H1 (cell line): Measurements from ENCODE around the gene ZNF69. TPM values are rescaled to one million over a fixed set of nuclear protein-coding genes. Genes with fewer than 3 reads are reported as not detected.

ENCODE experiments used
- CTCF ChIA-PET: fragments of 300-600 bp; sonication (Branson Sonifier 250); formaldehyde crosslinking; loops from one replicate; lab custom pipeline; 2021; ENCODE audit not compliant: partially characterized antibody; lab: Charles Lee
- POLR2A ChIA-PET: fragments of 300-600 bp; sonication (Branson Sonifier 250); formaldehyde crosslinking; loops from one replicate; lab custom pipeline; 2021; ENCODE audit warnings: inconsistent platforms; ENCODE audit not compliant: partially characterized antibody; lab: Charles Lee
- DNase-seq, 2 experiments: peaks; one replicate each; pipeline versions ENCODE4 v3.0.0 to v3.0.0-alpha.2; 2010 to 2022; ENCODE audit warnings: low spot score in 2 of 2, low read depth in 1 of 2, mixed read lengths in 1 of 2
- FAIRE-seq: peaks from 2 replicates; lab custom pipeline; 2011; peaks lifted over from hg19 to GRCh38; lab: Jason Lieb, UNC
- H2AFZ ChIP-seq: 2 replicates; pipeline ENCODE4 v1.8.1; 2012; ENCODE audit warnings: low read length, inconsistent platforms
- H2AK5ac ChIP-seq: 2 replicates; pipeline ENCODE4 v1.6.1; 2013; ENCODE audit warnings: low read depth, low read length
- H2BK120ac ChIP-seq: replicated peaks from 2 replicates; pipeline ENCODE3; 2013; ENCODE audit warnings: low read depth, low read length, inconsistent platforms
- H2BK12ac ChIP-seq: 2 replicates; pipeline ENCODE4 v1.6.1; 2013; ENCODE audit warnings: low read depth, low read length
- H2BK15ac ChIP-seq: 2 replicates; pipeline ENCODE4 v1.6.1; 2013; ENCODE audit warnings: low read length
- H2BK20ac ChIP-seq: 2 replicates; pipeline ENCODE4 v1.6.1; 2013; ENCODE audit warnings: low read length
- H2BK5ac ChIP-seq: 2 replicates; pipeline ENCODE4 v1.6.1; 2013; ENCODE audit warnings: low read depth, low read length
- H3K14ac ChIP-seq: 2 replicates; pipeline ENCODE4 v1.6.1; 2013; ENCODE audit warnings: inconsistent platforms; ENCODE audit not compliant: insufficient read length
- H3K18ac ChIP-seq: 2 replicates; pipeline ENCODE4 v1.6.1; 2013; ENCODE audit warnings: low read length; ENCODE audit errors: extremely low read depth
- H3K23ac ChIP-seq: 2 replicates; pipeline ENCODE4 v1.6.1; 2013; ENCODE audit warnings: inconsistent platforms; ENCODE audit not compliant: insufficient read length
- H3K23me2 ChIP-seq: 2 replicates; pipeline ENCODE4 v1.6.1; 2013; ENCODE audit warnings: low read depth, low read length
- H3K27ac ChIP-seq: 2 replicates; pipeline ENCODE4 v1.6.1; 2011; ENCODE audit warnings: low read depth, low read length, inconsistent platforms
- H3K27me3 ChIP-seq, 4 experiments: replicated peaks in 1 of 4; 1 replicate in 1 of 4; 2 replicates in 3 of 4; pipeline versions ENCODE4 v1.6.1 to v1.8.1; 2011 to 2013; ENCODE audit warnings: low read length in 3 of 4, mild to moderate bottlenecking in 3 of 4, inconsistent platforms in 2 of 4, mixed read lengths in 2 of 4, moderate library complexity in 1 of 4; ENCODE audit not compliant: control insufficient read depth in 3 of 4, insufficient read depth in 3 of 4; ENCODE audit errors: extremely low read depth in 1 of 4
- H3K36me3 ChIP-seq, 4 experiments: 2 replicates each; pipeline versions ENCODE4 v1.6.1 to v1.8.1; 2011 to 2013; ENCODE audit warnings: mild to moderate bottlenecking in 4 of 4, low read length in 3 of 4, moderate library complexity in 2 of 4, control low read depth in 1 of 4, inconsistent platforms in 1 of 4; ENCODE audit not compliant: insufficient read depth in 4 of 4, control insufficient read depth in 2 of 4
- H3K4ac ChIP-seq: replicated peaks from 2 replicates; pipeline ENCODE3; 2013; ENCODE audit warnings: low read length, low read depth, mixed read lengths, inconsistent platforms; ENCODE audit not compliant: insufficient read length
- H3K4me1 ChIP-seq, 4 experiments: replicated peaks in 1 of 4; 1 replicate in 1 of 4; 2 replicates in 3 of 4; pipeline versions ENCODE4 v1.6.1 to v1.8.1; 2011 to 2013; ENCODE audit warnings: low read length in 3 of 4, inconsistent platforms in 2 of 4, mixed read lengths in 1 of 4; ENCODE audit not compliant: insufficient read depth in 4 of 4, control insufficient read depth in 3 of 4
- H3K4me2 ChIP-seq, 2 experiments: 2 replicates each; pipeline versions ENCODE4 v1.6.1 to v1.8.1; 2011 to 2013; ENCODE audit warnings: low read depth in 2 of 2, low read length in 2 of 2, control low read depth in 1 of 2, inconsistent platforms in 1 of 2, mild to moderate bottlenecking in 1 of 2; ENCODE audit not compliant: insufficient read depth in 1 of 2
- H3K4me3 ChIP-seq, 4 experiments: fragments of 200-600, 300-600 bp in 1 of 4; sonication (generic), shearing (Covaris generic), sonication (Bioruptor Twin) in 1 of 4; 2 replicates each; pipeline versions ENCODE4 v1.5.1 to v1.8.1; 2011 to 2016; ENCODE audit warnings: low read length in 4 of 4, low read depth in 3 of 4, control low read depth in 2 of 4, inconsistent platforms in 2 of 4, mild to moderate bottlenecking in 2 of 4, mixed read lengths in 1 of 4, moderate library complexity in 1 of 4; ENCODE audit not compliant: insufficient read depth in 2 of 4; ENCODE audit errors: extremely low read depth in 1 of 4
- H3K56ac ChIP-seq: replicated peaks from 2 replicates; pipeline ENCODE3; 2013; ENCODE audit warnings: low read depth, mild to moderate bottlenecking, mixed read lengths, low read length, inconsistent platforms; ENCODE audit not compliant: insufficient read length
- H3K79me1 ChIP-seq: 2 replicates; pipeline ENCODE4 v1.6.1; 2013; ENCODE audit warnings: low read depth, low read length, control low read depth
- H3K79me2 ChIP-seq, 2 experiments: 2 replicates each; pipeline versions ENCODE4 v1.6.1 to v1.8.1; 2012 to 2013; ENCODE audit warnings: low read length in 2 of 2, mild to moderate bottlenecking in 2 of 2, inconsistent platforms in 1 of 2; ENCODE audit not compliant: insufficient read depth in 2 of 2, control insufficient read depth in 1 of 2
- H3K9ac ChIP-seq, 4 experiments: replicated peaks in 1 of 4; 1 replicate in 1 of 4; 2 replicates in 3 of 4; pipeline versions ENCODE4 v1.6.1 to v1.8.1; 2011 to 2013; ENCODE audit warnings: low read depth in 3 of 4, low read length in 3 of 4, control low read depth in 2 of 4, mild to moderate bottlenecking in 2 of 4, moderate library complexity in 2 of 4, inconsistent platforms in 1 of 4; ENCODE audit errors: extremely low read depth in 1 of 4
- H3K9me3 ChIP-seq, 2 experiments: 2 replicates each; pipeline versions ENCODE4 v1.6.1 to v1.8.1; 2012 to 2013; ENCODE audit warnings: mild to moderate bottlenecking in 2 of 2, moderate library complexity in 2 of 2, control low read depth in 1 of 2, inconsistent platforms in 1 of 2, low read depth in 1 of 2, low read length in 1 of 2, mixed read lengths in 1 of 2; ENCODE audit not compliant: insufficient read depth in 2 of 2
- H4K20me1 ChIP-seq, 2 experiments: replicated peaks in 1 of 2; 2 replicates each; pipeline versions ENCODE3 to v1.8.1; 2011 to 2013; ENCODE audit warnings: inconsistent platforms in 2 of 2, low read length in 2 of 2, mild to moderate bottlenecking in 1 of 2; ENCODE audit not compliant: insufficient read depth in 2 of 2, control insufficient read depth in 1 of 2
- H4K5ac ChIP-seq: 2 replicates; pipeline ENCODE4 v1.6.1; 2013; ENCODE audit warnings: low read length, low read depth, mixed read lengths, inconsistent platforms; ENCODE audit not compliant: insufficient read length
- H4K8ac ChIP-seq: 2 replicates; pipeline ENCODE4 v1.8.0; 2013; ENCODE audit warnings: mild to moderate bottlenecking, moderate library complexity, low read length, inconsistent platforms; ENCODE audit not compliant: insufficient read depth; ENCODE audit errors: extremely low read depth
- H4K91ac ChIP-seq: replicated peaks from 2 replicates; pipeline ENCODE3; 2013; ENCODE audit warnings: low read length, mixed read lengths, inconsistent platforms; ENCODE audit not compliant: insufficient read length
- EP300 ChIP-seq, 2 experiments: IDR thresholded peaks; 1 replicate in 1 of 2; 2 replicates in 1 of 2; pipeline ENCODE4 v1.6.1; 2011 to 2012; ENCODE audit warnings: low read depth in 2 of 2, low read length in 2 of 2, mild to moderate bottlenecking in 2 of 2, borderline replicate concordance in 1 of 2, inconsistent platforms in 1 of 2, moderate library complexity in 1 of 2
- EZH2 ChIP-seq: fragments of 200-600 bp; sonication (generic); IDR thresholded peaks from 2 replicates; pipeline ENCODE4 v1.7.1; 2012; ENCODE audit warnings: low read depth, mild to moderate bottlenecking, moderate library complexity, low read length, inconsistent platforms; ENCODE audit not compliant: severe bottlenecking
- SIN3A ChIP-seq, 2 experiments: IDR thresholded peaks in 1 of 2; conservative IDR thresholded peaks in 1 of 2; 2 replicates each; pipeline ENCODE4 v1.6.1; 2011 to 2012; ENCODE audit warnings: low read length in 2 of 2, improper control_type of control experiment in 1 of 2, low read depth in 1 of 2, mild to moderate bottlenecking in 1 of 2
- ZNF274 ChIP-seq: IDR thresholded peaks from 2 replicates; pipeline ENCODE4 v1.7.0; 2012; ENCODE audit warnings: low read length, borderline replicate concordance; ENCODE audit errors: extremely low read depth
- polyA plus RNA-seq, 7 experiments: library from polyadenylated mRNA; depleted of rRNA in 3 of 7; stranded (reverse) in 5 of 7; unstranded in 2 of 7; fragments of >200 nt in 5 of 7; fragments of 200-250 nt in 2 of 7; gene quantifications; 1 replicate in 5 of 7; 2 replicates in 1 of 7; 4 replicates in 1 of 7; pipeline versions ENCODE4 v1.2.1 to v1.2.3, GENCODE V29; 2011 to 2013; ENCODE audit warnings: missing spikeins in 2 of 7, mixed read lengths in 2 of 7
- total RNA-seq: library from RNA; stranded (reverse); fragmentation: NEBNext Ultra II Directional; extraction: Animal tissue kit (Norgen Biotek cat#: 25700); gene quantifications from 2 replicates; pipeline ENCODE4 v1.2.1, GENCODE V29; 2021

ZNF69 gene
- total and polyA plus RNA-seq, 2 of the 8 experiments (the other 6 are each of a cell fraction or from before 2014, with no cell fraction given) = 5.6 to 22.8 TPM

DNA sequence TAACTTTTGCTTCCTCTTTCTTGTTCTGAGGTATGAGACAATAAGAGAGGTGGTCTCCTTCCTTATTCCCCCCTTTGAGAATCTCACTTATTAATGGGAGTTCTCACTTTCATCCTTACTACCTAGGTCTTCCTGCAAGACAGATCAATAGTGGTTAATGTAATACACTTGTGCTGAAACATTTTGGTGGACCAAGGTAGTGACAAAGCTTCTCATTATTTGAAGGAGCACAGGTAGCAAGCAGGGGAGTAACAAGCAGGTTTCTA is 55.2 kb downstream of the ZNF69 start:
- Histone ChIP-seq H2AFZ (no peak overlapping the region), H2AK5ac (no peak overlapping the region), H4K20me1 (no peaks in the 10 kb centered on the region), H3K79me2 (peaks cover 0 to 7% of the 10 kb centered on the region in 2 experiments; a peak in 2 of 4 replicates), H3K23ac (no peak overlapping the region), H3K18ac (no peak overlapping the region), H3K27ac (no peak overlapping the region), H3K4me1 (no peaks in the 10 kb centered on the region), H4K8ac (no peak overlapping the region), H4K5ac (no peak overlapping the region), H3K79me1 (no peaks in the 10 kb centered on the region; the same call in 1 of the 2 replicates), H3K14ac (no peak overlapping the region), H3K23me2 (no peaks in the 10 kb centered on the region), H2BK12ac (no peak overlapping the region), H3K9me3 (peaks cover 63 to 87% of the 10 kb centered on the region in 2 experiments), H2BK120ac (no peak overlapping the region), H3K36me3 (peaks cover 2 to 63% (median 11%) of the 10 kb centered on the region in 4 experiments; a peak in 6 of 8 replicates), H2BK5ac (no peak overlapping the region), H3K4me3 (no peak overlapping the region), H3K56ac (no peak overlapping the region), H2BK15ac (no peak overlapping the region), H3K27me3 (no peaks in the 10 kb centered on the region), H3K4ac (no peak overlapping the region), H4K91ac (no peak overlapping the region), H3K4me2 (no peak overlapping the region), H3K9ac (no peak overlapping the region), H2BK20ac (no peak overlapping the region)
- POLR2A ChIA-PET = no interaction called here
- CTCF ChIA-PET = interaction anchor here (1.1 to 1.9 kb wide), 4 partner anchors 9 to 117 kb away, joined by 4 to 8 read pairs (median 6); no protein-coding TSS in a partner anchor
- DNase-seq (no peak), FAIRE-seq (no peak)
- TF ChIP-seq EZH2 (no peak), EP300 (IDR thresholded peaks at IDR 0.05; ENCODE audit: borderline replicate concordance in 1 of 2, low read depth in 2 of 2, low read length in 2 of 2) (peak in 1 of 2 experiments; percentile 67; a peak in 1 of 3 replicates), SIN3A (conservative IDR thresholded peaks at IDR 0.05 in 1 of 2, IDR thresholded peaks at IDR 0.05 in 1 of 2; ENCODE audit: low read depth in 1 of 2, low read length in 2 of 2) (no peak), ZNF274 (peak; percentile 46; the same call in 1 of the 2 replicates)
